GM12865 (cell line): Measurements from ENCODE around the gene CKAP2L.

Source experiments
- DNase-seq: peaks from one replicate; pipeline ENCODE4 v3.0.0; 2010; ENCODE audit warnings: low read depth
- H3K4me3 ChIP-seq: 2 replicates; pipeline ENCODE4 v1.5.1; 2011; ENCODE audit warnings: mild to moderate bottlenecking, low read depth, low read length, control low read depth
- TF ChIP-seq, protein P1 (sequence below): IDR thresholded peaks from 2 replicates; pipeline ENCODE4 v1.5.1; 2011; ENCODE audit warnings: low read length, control low read depth, low read depth, inconsistent platforms; ENCODE audit not compliant: insufficient read depth; ENCODE audit errors: missing control alignments

CKAP2L gene, protein sequence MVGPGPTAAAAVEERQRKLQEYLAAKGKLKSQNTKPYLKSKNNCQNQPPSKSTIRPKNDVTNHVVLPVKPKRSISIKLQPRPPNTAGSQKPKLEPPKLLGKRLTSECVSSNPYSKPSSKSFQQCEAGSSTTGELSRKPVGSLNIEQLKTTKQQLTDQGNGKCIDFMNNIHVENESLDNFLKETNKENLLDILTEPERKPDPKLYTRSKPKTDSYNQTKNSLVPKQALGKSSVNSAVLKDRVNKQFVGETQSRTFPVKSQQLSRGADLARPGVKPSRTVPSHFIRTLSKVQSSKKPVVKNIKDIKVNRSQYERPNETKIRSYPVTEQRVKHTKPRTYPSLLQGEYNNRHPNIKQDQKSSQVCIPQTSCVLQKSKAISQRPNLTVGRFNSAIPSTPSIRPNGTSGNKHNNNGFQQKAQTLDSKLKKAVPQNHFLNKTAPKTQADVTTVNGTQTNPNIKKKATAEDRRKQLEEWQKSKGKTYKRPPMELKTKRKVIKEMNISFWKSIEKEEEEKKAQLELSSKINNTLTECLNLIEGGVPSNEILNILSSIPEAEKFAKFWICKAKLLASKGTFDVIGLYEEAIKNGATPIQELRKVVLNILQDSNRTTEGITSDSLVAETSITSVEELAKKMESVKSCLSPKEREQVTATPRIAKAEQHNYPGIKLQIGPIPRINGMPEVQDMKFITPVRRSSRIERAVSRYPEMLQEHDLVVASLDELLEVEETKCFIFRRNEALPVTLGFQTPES

DNA sequence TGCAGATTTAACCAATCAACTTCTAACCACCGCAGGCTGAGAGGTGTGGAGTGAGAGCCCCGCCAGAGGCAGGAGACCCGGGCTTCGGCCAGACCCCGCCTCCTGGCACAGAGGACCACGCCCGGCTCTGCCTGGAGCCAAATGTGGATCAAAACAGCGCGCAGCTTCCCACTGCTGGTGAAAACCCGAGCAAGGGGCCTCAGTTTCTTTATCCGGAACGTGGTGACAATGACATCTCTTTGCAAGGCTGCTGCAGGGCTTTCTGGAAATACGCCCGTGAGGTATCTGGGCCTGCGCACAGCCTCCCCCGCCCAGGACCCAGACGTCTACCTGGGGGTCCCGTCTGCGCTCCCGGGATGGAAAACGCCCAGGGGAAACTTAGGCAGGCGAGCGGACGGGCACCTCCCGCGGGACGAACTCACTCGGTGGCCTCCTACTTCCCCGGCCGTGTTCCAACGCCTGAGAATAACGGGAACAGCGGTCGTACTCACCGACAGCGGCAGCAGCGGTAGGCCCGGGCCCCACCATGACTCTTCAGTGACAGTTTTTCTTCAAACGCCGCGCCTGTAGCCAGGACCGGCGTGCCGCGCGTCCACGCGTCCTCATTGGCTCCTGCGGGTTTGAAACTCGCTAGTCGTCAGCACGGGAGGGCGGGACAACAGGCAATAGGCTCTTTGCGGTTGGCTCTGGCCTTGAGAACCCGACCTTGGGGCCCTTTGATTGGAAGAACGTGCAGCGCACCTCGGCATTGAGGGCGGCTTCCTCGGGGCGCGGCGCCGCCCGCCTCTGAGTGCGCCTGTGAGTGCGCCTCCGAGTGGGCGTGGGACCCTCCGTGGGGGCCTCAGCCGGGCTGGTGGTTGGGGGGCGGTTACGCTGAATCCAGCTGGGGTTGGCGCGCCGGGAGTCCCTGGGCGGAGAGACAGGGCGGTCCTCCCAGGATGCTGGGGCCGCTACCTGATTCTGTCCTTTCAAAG lies at the start of gene CKAP2L:
Gene CKAP2L, minus strand, starts transcription at position 539 of the 974 bp plus-strand sequence. Its CDS starts 11 bp downstream, at position 528.
- H3K4me3 ChIP-seq: peak within 1 kb of the TSS; percentile 70
- TF ChIP-seq, protein P1, sequence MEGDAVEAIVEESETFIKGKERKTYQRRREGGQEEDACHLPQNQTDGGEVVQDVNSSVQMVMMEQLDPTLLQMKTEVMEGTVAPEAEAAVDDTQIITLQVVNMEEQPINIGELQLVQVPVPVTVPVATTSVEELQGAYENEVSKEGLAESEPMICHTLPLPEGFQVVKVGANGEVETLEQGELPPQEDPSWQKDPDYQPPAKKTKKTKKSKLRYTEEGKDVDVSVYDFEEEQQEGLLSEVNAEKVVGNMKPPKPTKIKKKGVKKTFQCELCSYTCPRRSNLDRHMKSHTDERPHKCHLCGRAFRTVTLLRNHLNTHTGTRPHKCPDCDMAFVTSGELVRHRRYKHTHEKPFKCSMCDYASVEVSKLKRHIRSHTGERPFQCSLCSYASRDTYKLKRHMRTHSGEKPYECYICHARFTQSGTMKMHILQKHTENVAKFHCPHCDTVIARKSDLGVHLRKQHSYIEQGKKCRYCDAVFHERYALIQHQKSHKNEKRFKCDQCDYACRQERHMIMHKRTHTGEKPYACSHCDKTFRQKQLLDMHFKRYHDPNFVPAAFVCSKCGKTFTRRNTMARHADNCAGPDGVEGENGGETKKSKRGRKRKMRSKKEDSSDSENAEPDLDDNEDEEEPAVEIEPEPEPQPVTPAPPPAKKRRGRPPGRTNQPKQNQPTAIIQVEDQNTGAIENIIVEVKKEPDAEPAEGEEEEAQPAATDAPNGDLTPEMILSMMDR: no peak
- DNase-seq: peak; percentile 98

DNA sequence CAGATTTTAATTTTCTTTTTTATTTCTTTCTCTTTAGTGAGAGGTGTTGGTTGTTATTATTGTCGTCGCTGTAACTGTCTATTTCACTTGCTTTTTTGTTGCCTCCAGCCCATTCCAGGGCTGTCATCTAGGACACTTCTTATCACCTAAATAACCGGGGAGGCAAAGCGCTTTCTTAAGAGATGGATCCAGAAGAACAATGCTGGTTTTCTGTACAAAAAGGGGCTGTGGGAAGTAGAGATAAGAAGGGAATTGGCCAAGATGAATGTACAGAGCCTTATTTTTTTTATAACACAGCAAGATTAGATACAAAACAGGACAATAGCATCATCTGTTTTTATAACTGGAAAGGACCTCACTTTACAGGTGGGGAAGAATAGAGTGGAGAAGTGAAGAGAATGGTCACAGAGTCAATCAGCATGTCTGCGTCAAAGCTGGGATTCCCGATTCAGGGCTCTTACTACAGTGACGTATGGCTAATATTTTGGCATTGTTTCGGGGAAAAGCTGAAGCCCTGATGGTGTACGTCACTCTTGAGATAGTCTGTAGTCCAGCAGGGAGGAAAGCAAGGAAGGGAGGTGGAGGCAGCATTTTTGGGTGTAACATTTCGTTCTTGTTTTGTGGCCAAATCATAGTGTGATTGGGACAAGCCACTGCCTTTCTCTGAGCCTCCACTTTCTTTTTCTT lies 49.0 kb upstream of the CKAP2L start:
- DNase-seq: no peak
- TF ChIP-seq, protein P1: no peak
- no peak overlapping the region for H3K4me3 ChIP-seq

DNA sequence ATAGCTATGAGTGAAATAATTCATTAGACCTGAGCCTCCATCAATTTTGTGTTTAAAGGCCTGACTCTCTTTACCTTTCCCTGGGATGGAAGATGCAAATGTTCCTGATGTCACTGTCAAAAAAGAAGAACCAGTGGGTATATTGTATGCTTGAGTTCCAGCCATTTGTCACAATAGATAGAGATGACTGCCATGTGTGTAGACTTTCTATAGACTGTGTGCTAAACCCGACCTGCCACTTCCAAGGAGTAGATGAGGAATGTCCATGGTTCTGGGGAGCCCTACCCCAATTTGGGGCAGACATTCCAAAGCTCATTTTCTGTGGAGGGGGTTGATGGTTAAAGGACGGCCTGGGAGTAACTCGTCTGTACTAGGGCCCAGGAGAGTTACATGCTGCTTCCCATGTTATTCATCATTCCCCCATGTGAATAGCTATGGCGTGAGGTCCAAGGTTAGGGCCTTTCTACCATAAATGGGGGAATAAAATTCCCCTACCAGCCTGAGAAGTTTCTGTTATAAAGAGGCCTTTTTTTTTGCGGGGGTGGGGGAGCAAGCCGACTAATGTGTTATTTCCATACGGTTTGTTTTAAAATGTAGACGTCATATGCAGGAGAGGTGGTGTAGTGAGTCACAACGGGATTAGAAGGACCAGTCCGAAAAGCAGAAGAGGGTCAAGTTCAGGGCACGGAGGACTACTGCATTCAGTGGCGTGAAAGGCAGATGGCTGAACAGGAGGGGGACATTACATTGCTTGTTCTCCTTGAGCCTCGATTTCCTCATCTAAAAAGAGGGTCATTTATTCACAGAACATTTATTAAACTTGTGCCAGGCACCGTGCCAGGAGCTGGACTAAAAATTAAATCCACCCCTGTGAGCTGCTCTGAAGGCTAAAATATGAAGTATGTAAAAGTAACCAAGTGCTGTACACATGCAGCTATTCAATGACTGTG lies 48.2 kb upstream of the CKAP2L start:
- peak; percentile 77 for DNase-seq
- TF ChIP-seq, protein P1: no peak
- H3K4me3 ChIP-seq: no peak overlapping the region

DNA sequence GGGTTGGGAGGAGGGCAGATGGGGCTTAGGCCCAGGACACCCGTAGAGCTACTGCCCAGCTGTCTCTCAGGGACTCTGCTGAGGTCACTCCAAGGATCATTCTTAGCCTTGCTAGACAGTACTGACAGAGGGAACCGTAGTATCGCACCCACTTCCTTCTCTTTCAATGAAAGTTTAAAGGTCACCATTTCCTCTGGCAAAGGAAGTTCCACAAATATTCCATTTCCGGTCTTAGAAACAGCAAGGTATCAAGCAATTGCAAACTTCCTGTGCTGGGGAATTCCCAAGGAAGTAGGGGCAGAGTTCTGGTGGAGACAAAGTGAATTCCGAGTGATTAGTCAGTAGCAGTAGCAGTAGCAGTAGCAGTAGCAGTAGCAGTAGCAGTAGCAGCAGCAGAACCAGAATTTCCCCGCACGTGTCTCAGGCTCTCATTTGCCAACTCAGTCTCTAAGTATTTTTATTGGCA lies 47.5 kb upstream of the CKAP2L start:
- no peak overlapping the region for H3K4me3 ChIP-seq
- peak; percentile 76 for DNase-seq
- TF ChIP-seq, protein P1: no peak

DNA sequence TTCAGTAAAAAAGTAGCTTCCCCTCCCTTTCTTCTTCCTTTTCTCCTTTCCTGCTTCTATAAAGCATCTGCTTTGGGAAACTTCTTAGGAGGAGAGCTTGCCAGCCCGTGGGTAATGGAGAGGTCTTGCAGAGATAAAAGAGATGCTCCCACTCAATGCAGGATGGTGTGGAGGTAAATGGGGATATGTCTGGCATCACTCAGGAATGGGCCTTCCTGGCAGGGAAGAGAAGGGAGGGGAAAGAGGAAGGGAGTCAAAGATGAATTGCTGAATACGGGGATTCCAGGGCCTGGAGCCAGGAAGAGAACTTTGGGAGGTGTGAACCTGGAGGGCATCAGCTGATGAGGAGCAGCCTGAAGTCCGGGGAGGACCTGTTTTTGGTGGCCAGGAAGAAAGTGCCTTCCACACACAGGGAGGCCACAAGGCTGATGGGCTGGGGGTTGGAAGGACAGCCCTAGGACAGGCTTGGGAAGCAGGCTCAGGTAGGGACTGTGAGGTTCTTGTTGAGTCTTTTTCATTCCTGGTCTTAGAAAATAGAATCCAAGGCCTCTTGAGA lies 46.9 kb upstream of the CKAP2L start:
- TF ChIP-seq, protein P1: no peak
- DNase-seq: no peak
- no peak overlapping the region for H3K4me3 ChIP-seq
